T-helper 22 cell (primary cell): Measurements from ENCODE around the gene TBC1D8.

Source experiments
- DNase-seq: peaks from one replicate; pipeline ENCODE4 v3.0.0-alpha.2; 2020; ENCODE audit warnings: low read depth

Gene TBC1D8

DNA sequence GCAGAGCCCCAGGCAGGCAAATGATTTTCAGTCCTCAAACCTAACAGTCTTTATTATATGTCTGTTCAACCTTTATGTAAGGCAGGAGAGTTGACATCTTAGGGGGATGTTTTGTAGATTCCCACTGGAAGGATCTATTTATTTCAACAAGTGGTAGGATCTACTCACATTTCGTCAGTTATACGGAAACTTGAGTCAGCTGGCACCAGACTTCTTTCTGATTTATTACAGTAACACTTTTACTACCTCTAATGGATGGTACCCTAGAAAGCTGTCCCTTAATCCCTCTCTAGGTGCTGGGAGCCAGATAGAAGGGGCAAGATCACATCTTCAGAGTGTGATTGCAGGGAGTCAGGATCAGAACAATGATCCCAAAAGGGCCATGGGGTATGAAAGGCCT is 151.2 kb downstream of the TBC1D8 start:
- DNase-seq, result no peak

DNA sequence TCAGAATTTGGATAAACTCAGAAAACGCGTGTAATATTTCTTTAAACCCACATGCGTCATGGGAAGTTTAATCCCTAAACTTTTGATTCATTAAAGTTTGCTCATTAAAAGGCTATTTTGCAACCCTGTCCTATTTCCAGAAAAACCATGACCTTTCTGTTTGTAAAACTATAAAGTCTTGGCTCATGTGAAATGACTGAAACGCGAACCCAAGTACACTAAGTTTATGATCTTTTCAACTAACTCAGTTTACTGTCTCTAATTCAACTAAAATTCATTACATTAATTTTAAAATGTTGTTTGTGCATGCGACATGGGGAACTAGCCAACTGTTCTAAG is 153.0 kb downstream of the TBC1D8 start:
- DNase-seq, result no peak

DNA sequence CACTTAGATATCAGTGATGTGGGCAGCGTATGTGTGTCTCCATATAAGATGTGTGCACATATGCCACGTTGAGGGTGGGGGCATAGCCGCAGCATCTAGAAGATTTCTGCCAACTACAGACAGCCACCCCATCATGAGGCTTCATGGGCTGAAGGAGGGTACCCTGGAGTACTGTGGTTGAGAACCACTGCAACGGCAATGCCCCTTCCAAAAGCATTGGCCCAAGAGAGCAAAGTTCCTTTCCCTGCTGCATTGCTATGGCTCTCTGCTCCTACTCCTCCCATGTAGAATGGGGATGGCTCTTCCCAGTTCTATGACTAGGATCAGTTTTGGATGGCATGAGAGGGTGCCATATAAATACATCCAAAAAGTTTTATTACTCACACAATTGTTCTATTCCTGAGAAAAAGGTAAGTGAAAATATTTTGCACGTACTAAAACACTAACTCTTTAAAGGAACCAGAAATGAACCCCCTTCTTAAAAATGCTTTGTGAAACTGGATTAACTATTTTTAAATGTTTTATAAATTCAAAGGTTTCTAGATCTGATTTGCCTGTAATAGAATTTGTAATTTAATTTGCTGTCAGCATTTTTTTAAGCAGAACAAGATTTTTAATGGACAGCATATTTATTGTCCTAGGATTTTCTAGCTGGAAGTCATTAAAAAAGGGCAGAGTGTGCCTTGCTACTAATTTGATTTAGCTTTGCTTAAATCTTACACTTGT is 153.5 kb downstream of the TBC1D8 start:
- DNase-seq, result no peak

DNA sequence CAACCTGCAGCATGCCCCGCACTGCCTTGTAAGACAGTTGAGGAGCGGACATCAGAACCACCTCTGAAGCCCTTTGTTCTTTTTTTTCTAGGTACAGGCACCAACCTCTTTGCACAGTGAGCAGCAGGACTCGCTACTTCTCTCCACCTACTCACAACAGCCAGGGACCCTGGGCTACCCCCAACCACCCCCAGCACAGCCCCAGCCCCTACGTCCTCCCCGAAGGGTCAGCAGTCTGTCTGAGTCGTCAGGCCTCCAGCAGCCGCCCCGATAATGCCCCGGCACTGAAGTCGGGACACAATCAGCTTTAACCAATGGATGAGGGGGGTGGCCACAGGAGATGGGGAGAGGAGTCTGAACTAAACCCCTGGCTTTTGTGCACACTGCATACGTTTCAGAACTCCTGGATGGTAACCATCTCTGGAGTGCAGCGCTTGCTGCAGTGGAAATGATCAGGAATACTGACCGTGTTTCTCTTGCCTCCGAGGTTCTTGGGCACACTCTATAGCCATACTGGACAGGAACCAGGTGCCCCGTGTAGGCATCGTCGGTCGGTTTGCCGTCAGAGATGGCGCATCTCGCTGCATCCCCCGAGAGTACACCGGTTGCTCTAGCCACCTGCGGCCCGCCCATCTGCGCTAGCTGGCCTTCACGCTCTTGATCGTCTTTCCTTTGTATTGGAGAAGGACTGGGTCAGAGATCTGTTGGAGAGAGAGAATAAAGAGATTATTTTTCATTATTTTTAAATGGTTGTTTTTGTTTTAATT is 155.7 kb downstream of the TBC1D8 start:
- no peak for DNase-seq

DNA sequence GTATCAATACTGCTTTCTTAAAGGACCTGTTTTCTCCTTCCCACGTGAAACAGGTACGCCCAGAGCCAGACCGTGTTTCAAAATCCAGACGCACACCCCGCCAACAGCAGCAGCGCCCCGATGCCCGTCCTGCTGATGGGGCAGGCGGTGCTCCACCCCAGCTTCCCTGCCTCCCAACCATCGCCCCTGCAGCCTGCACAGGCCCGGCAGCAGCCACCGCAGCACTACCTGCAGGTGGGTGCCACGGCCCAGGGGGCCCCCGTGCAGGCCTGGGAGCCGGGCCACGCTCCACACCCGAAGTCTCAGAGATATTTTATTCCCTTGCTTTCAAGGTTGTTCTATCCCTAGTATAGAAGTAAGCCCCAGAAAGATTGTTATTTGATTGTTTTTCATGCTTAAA is 157.9 kb downstream of the TBC1D8 start:
- no peak for DNase-seq

DNA sequence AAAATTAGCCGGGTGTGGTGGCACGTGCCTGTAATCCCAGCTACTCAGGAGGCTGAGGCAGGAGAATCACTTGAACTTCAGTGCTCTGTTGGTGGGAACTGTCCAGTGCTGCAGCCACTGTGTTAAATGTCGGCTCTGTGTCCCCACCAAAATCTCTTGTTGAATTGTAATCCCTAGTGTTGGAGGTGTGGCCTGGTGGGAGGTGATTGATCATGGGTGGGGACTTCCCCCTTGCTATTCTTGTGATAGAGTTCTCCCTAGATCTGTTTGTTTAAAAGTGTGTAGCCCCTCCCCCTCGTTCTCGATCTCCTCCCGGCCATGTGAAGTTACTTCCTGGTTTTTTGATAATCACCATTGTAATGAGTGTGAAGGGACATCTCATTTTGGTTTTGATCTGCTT is 158.9 kb downstream of the TBC1D8 start:
- no peak for DNase-seq

DNA sequence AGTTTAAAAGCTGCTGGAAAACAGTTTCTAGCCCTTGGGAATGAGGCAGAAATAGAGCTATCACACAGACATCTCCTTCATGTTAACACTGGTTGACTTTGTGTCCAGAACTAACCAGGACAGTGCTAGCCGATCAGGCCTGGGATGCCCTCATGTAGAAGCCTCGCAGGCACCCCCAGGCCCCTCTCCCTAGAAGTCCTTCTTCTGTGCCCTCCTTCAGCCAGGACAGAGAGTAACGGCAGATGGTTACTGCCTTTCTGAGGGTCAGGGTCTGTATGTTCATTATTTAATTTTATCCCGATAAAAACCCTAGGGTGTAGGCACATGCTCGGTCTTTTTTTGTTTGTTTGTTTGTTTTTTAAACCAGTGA is 159.8 kb downstream of the TBC1D8 start:
- DNase-seq, result no peak

DNA sequence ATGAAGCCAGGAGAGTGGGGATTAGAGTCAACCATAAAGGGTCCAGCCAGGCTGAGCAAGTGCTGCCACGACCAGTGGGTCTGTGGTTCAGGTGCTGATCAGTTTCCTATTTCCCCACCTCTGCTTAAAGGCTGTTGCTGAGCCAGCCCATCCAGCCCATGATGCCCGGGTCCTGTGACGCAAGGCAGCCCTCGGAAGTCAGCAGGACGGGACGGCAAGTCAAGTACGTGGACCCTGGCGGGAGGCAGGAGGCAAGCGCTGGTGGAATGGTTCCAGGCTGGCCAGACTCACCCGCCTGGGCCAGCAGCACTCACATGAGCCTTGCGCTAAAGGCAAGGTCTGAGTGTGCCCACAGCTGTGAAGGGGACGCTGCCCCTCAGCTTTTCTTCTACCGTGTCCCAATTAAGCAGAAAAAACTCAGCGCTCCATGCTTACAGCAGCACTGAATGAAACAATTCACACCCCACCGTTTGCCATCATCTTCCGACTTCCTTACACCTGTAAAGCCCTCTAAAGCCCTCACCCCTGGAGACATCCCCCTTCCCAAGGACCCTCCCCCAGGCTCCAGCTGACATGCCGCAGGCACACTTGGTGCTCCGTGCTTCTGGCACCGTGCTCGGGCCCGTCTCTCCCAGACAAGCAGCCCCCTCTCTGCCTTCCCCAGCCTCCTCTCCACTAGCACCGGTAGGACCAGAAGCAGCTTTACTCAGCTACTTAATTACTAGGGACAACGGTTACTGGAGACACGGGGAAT is 160.4 kb downstream of the TBC1D8 start:
- DNase-seq, result no peak

DNA sequence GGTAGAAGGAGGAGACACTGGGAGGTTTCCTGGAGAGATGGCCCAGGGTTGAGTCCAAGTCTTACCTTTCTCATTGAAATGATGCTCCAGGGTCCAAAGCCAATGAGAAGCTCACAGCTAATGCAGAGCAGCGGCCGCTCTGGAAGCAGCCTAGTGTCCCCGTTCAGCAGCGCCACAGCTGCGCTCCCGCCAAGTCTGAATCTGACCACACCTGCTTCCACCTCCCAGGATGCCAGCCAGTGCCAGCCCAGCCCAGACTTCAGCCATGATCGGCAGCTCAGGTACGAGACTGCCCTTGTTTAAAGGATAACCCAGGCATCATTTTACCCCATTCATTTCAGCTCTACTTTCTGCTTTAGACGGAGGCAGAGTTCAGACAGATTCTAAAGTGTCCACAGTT is 161.0 kb downstream of the TBC1D8 start:
- no peak for DNase-seq

DNA sequence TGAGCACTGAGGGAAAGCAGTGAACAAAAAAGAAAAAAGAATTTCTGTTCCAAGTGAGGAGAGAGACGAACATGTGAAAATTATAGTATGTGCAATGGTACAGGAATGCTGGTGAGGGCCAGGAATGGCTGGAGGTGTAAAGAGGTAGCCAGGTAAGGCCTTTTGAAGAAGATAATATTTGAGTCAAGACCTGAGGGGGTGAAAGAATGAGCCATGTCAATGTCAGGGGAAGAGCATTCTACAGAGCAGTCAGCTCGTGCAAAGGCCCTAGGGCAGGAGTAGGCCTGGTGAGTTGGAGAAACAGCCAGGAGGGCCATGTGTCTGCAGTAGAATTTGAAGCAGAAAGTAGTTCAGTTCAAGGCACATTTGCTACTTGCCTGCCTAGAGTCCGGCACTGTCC is 161.5 kb downstream of the TBC1D8 start:
- no peak for DNase-seq

DNA sequence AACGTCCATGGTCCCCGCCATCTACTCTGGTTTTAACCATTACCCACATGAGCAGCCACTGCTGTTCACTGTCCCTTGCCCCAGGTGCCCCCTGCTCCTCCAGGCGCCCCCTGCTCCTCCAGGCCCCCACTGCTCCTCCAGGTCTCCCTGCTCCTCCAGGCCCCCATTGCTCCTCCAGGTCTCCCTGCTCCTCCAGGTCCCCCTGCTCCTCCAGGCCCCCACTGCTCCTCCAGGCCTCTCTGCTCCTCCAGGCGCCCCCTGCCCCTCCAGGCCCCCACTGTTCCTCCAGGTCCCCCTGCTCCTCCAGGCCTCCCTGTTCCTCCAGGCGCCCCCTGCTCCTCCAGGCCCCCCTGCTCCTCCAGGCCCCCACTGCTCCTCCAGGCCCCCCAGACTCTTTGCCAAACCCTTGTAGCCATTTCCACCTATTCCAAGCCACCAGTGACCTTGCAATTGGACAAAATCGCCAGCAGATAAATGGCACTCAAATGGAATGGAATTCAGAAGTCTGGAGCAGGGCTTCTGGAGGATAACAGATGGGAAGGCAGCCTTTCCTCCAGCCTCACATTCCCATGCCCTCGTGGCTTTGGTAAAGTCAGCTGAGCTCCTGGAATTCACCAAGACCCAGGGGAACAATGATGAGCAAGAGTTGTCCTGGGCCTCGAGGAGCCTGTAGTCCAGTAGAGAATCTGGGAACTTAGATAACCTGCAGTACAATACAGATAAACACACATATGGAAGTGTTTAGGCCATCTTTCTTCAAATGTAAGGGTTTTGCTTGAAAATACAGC is 162.4 kb downstream of the TBC1D8 start:
- DNase-seq, result no peak

DNA sequence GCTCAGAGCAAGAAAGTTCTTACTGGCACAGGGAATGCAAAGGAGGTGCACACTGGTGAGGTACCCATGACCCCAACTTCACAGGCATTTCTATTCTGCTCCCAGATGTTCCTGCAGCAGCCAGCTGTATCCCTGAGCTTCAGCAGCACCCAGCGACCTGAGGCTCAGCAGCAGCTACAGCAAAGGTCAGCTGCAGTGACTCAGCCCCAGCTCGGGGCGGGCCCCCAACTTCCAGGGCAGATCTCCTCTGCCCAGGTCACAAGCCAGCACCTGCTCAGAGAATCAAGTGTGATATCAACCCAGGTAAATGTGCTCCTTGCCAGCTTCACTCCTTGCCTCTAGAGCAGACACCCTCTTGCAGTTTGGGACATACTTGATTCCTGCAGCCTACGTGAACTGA is 163.2 kb downstream of the TBC1D8 start:
- no peak for DNase-seq

DNA sequence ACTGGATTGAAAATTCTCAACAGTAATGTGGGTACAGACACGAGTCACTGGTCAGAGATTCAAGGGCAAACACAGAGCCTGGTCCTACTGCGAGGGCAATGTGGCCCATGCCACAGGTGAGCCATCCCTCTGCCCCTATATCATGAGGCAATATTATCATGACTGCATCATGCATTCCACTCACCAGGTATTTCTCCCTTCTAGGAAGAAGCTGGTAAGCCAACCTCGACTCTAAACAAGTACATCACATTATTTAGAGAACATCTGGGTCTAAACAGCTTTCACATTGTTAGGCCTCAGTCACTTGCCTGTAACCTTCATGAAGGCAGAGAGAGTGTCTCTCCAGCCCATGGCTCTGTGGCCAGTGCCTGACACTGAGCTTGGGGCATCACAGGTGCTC is 163.6 kb downstream of the TBC1D8 start:
- DNase-seq, result no peak

DNA sequence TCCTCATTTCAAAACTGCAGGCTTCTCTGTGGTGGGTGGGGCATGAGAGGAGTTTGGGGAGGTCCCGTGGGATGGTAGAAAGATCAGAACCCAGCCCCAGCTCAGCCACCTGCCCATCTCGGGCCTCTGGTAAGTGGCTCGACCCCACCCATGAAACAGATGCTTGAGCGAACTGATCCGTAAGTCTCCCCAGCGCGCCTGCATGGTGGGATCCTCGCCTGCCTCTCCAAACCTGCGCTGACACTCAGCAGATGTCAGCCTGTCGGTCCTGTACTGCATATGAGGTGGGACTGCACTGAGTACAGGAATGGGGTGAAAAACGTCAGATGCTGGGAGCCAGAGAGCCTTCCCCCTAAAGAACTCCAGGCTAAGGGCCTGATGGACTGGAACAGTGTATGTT is 165.0 kb downstream of the TBC1D8 start:
- DNase-seq, result no peak

DNA sequence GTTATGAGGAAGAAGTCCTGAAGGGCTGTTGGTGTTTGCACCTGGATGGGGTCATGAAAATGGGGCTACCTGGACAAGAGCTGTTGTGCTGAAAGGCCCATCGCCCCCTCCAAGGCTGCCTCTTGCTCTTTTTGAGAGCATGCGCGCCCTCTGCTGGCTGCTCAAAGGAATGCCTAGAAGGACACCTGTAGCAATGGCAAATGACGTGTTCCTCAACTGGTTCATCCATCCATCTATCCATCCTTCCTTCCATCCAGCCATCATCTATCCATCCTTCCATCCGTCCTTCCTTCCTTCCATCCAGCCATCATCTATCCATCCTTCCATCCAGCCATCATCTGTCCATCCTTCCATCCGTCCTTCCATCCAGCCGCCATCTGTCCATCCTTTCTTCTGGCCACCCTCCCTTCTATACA is 166.3 kb downstream of the TBC1D8 start:
- DNase-seq, result peak; percentile 49

DNA sequence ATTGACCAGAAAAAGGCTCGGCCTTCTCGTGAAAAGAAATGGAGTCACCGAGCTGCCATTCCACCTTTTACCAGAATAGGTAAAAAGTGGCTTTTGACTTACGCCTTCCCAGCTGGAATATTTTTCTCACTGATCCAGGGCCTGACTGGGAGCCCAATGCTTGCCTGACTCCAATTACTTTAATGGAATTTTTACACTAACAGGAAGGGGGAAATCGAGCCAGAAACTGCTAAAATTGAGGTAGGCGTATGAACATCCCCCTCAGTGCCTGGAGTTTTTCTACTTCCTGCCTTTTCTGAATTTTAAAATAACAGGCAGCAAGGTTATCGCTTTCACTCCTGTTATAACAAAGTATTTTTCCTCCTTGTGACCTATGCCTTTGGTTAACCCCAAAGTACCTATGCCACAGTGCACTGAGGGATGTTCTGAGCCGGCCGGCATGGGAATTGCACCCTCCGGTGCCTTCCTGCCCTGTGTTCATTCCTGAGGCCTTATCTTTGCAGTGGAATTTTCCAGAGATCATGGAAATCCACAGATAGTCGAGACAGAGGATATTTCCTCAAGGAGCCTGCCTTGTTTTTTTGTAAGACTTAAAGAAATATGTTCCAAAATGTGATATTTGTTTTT is 167.4 kb downstream of the TBC1D8 start:
- no peak for DNase-seq

DNA sequence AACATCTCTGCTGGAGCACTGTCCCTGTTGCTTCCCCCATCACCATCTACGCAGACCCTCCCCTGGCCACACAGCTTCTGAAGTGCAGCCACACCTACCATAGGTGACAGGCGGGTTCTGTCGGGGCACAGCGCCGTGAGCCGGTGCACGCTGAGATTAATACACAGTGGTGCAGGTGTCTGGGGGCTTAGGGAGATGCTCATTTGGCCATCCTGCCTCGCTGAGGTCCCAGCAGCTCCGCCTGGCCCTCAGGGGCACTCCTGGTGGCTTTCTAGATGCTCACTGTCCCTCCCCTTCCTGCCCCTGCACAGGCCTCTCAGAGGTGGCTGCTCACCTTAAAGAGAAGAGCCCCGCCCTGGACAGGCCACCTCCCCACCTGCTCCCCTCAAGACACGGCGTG is 168.0 kb downstream of the TBC1D8 start:
- DNase-seq, result no peak

DNA sequence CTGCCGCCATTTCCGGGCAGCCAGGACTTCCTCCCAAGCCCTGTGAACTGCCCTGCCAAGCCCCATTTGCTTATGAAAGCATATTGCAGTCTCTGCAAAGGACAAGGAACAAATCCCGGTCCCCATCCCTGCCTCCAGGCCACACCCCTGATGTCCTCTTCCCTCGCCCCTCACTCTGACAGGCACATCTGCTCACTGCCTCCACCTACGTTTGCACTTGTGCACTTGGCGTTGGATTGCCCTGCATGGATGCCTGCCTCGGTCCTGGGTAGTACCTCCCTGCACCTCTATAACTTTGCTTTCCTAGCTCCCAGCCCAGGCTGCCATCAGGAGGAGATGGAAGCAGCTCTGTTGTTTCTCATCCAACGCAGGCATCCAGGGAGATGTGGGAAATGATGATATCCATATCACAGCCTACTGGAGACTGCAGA is 168.7 kb downstream of the TBC1D8 start:
- DNase-seq, result no peak

DNA sequence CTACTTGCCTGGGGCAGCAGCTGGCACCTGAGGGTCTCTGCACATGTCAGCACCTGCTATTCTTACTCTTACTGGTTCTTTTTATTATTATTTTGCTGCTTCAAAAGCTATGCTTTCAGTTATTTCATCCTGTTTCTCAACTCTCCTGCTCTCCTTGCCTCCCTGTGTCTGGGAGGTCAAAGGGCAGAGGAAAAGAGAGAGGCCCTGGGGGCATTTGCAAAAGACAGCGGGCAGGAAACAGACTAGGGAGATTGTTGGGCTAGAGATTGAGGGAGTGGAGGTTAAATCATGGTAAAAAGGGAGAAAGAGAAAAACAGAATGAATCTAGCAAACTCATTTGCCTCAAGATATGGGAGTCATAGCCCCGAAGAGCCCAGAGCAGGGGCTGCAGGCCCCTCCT is 170.2 kb downstream of the TBC1D8 start:
- DNase-seq, result no peak

DNA sequence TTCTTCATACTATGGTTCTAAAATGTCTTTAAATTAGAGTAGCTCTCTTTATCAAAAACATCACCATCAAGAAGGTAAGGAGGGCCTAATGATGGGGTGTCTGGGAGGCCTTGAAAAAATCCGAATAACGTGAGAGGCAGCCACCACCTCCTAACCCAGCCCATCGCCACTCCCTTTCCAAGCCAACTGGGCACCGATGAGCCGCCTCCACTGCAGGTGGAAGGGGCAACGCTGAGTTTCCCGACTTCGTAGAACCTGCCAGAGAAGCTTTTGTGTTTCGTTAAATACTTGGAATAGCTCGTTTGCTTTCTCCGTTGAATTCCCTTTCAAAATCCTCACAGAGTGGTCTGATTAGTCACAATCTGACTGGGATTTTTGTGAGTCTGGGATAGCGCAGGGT is 171.1 kb downstream of the TBC1D8 start:
- DNase-seq, result no peak

DNA sequence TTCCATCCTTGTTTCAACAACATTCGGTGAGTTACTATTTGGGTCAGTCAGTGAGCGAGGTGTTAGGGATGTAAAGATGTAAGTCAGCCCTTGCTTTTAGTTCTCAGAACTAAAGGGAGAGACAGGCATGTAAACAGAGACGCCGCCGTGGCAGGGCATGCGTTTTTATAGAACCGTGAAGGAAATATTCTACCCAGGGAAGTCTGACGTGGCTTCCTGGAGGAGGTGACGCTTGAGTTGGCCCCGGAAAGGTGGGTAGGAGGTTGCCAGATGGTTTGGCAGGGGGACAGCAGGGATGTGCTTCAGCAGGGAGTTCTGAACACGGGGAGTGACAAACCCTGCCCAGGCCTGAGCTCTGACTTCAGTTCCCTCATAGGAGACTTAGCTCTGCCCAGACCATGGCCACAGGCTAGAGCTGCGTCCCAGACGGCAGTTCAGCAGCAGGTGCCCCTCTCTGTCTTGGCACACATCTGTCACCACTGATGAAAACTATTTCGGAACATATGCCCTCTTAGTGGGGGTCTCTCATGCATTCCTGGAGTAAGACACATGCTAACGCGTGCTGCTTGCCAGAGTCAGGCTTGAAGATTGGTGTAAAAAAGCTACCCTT is 172.5 kb downstream of the TBC1D8 start:
- no peak for DNase-seq

DNA sequence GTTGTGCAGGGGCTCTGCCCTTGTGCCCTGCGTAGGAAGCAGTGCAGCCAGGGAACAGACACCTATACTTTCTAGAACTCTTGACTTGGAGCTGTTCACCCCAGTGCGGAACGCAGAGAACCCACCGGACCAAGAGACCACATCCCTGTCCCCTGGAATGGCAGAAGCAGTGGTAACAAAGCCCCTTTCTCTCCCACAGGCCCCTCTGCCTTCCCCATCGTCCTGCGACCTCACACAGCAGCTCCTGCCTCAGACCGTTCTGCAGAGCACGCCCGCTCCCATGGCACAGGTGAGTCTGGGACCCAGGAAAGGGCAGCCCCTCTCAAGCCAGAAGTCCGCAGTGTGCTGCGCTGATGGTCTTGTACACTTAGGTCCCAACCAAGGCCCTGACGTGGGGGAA is 173.7 kb downstream of the TBC1D8 start:
- no peak for DNase-seq
